Stimulated activated naive CD4-positive, alpha-beta T cell (primary cell): ENCODE data around the gene SLC26A6.

Experiments used
- DNase-seq, 6 experiments: peaks; one replicate each; lab custom pipeline; 2025; lab: John Stamatoyannopoulos, UW

The SLC26A6 gene

DNA sequence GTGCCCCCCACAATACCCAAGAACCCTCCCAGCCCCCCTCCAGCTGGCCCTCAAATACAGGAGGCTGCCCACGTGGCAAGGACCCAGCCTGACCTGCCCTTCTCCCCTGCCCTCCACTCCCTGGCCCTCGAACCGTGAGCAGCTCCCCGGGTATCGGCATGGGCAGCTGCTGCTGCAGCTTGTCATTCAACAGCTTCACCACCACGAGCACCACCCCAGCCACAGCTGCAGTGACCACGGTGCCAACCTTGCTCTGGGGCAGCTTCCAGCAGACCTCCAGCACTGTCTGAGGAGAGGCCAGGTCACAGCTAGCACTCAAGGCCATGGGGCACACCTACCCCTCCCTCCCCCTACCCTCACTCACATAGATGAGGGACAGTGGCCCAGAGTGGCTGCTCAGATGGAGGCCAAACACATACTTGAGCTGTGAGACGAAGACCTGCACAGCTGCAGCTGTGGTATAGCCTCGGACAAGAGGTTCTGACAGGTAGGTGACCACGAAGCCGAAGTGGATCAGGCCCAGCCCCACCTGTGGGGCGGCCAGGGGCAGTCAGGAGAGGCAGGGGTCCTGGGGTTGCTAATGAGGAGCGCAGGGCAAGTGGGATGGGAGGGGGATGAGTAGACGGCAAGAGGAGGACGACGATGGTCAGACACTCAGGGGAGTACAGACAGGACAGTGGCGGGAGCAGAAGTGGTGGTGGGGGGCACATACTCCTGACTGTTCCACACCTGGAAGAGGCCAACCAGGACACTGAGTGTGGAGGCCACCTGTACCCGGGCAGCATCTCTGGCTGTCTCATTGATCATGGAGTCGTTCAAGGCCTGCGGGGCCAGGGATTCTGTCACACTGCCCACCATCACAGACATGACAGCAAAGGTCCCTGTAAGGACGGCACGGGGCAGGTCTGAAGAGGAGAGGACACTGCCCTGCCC, 3.5 kb downstream of the SLC26A6 start:
- DNase-seq: no peak

DNA sequence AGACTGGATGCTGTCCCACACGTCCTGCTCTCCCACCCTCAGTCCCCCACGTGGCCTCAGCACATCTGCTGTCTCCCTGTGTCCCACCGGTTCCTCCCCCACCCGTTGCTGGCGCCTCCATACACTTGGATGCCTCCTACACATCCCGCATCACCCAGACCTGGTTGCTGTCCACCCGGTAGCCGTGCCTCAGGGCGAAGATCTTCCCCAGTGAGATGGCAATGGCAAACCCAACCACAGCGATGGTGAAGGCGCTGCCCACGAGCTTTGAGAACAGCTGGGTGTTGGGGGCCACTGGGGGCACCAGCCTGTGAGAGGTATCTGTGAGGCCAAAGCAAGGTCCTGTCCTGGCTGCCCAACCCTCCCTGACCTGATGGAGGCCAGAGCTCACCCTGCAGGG, 4.4 kb downstream of the SLC26A6 start:
- no peak for DNase-seq

DNA sequence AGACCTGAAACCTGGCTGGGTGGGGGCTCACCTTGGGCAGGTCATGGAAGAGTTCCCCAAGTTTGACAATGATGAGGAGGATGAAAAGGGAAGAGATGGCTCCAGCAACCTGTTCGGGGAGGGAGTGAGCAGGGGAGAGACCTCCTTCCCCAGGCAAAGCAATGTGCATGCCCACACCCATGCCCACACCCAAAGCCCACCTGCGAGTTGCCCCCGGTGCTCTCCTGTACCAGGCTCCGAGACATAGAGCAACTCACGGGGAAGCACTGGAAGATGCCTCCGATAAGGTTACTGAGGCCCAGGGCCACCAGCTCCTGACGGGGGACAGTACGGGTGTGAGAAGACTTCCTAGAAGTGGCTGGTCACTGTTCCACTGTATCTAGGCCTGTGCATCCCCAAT, 4.9 kb downstream of the SLC26A6 start:
- DNase-seq: no peak

DNA sequence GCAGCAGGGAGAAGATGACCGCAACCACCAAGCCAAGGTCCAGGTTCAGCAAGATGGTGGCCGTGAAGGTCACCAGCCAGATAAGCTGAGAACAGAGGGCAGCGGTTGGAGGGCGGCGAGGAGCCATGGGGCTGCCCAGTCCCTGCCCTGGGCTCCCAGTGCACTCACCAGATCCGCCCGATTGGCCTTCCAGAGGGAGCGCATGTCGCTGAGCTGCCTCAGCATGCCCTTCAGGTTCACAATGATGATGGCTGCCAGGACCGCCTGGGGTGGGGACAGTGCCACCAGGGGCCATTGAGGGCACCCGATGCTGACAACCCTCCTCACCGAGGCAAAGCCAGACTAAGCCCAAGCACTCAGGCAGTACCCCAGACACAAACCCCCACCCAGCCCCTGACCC, 5.4 kb downstream of the SLC26A6 start:
- no peak for DNase-seq

DNA sequence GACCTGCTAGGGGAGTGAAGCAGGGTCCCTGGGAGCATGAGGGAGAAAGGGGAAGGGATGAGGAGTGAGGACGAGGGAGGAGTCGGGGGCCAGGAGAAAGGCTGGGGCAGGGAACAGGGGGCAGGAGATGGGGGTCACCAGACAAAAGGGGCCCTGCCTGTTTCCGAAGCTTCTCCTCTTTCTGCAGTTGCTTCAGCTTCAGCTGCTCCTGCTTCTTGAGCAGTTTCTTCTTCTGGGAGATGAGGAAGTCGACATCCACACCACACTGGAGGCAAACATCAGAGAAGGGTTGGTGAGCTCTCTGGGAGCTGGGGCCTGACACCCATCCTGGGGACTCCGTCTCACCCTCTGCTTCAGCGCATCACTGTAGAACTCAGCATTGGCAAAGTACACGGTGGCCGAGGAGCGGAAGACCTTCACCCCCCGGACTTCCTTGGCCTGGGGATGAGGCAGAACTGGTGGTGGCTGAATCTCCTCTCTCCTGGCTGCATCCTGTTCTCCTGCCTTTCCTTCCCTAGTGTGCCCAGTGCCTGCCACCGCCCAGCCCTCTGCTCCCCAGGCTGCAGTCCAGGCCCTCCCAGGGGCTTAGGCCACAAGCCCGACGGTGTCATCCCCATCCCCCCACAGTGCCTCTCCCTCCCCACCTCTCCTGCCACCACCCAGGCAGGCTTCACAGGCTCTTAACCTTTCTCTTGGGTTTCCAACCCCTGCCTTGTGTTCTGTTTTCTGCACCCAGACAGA, 6.8 kb downstream of the SLC26A6 start:
- no peak for DNase-seq

DNA sequence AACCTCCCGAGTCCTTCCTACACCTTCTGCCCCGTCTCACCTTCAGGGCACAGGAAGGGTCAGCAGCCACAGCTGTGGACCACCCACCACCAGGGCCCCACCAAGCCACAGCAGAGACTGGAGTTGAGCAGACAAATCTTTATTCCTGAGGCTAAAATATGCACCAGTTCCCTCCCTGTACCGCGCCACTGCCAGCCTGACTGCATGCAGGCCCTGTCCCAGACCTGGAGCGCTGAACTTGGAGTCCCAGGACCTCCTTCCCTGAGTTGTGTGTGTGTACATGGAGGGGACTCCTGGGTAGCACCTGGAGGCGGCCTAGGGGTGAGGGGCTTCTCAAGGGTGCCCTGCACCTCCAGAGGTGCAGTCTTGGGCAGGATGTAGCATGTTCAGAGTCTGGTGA, 9.7 kb downstream of the SLC26A6 start:
- no peak for DNase-seq

DNA sequence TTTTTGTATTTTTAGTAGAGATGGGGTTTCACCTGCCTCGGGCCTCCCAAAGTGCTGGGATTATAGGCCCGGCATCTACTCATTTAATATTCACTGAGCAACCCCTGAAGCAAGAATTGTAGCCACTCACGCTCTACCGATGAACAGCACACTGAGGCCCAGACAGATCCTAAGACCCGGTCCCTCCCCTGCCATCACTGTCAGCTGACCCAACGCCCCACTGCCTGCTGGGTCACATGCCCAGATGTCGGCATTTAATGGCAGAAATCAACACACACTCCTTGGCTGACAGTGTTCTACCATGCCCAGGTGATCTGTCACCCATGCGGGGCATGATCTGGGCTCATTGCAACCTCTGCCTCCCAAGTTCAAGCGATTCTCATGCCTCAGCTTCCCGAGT, 10.5 kb downstream of the SLC26A6 start:
- no peak for DNase-seq

DNA sequence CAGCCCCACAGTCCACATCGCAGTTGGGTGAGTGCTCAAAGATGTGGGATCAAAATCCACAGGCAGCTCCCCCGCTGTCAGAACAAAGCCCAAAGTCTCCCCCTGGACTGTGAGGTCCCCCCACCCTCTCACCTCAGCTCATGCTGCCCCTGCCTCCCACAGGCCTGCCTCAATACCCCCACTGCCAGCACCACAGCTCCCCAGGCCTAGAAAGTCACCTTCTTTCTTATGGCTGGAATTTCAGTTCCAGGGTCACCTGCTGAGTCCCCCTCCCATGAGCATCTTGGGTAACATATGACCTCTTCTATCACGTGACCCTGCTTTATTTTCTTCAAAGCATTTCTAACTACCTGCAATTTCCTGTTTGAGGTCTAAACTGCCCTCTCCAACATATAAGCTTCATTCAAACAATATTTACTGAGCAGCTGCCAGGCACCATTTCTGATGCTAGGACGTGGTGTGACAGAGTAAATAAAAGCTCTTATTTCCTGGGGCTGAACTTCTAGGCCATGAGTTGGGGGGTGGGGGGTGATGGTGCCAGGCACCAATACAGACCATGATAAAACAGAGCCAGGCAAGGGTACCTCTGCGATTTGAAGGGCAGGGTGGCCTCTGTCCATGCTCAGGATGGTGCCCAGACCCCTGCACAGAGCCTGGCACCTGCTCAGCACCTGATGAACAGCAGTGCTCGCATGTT, 11.3 kb downstream of the SLC26A6 start:
- DNase-seq: no peak

DNA sequence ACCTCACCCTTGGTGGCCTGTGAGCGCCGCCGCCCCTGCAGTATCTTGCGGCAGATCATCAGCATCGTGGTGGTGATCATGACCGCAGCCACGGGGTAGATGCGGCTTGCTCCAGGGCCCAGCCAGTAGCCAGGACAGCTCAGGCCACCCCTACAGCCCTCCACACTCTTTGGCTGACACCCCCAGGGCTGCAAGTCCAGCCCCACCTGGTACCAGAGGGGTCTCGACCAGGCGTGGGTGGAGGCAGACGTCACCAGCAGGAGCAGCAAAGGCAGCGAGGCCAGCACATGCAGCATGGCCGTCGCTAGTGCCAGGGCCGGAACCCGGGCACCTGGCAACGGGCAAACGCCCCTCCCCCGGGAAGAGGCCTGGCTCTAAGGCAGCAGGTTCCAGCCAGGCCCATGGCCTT, 13.8 kb downstream of the SLC26A6 start, which contains the start of gene TMEM89:
TMEM89 (minus strand) TSS at position 309 of the 409 bp plus-strand sequence; CDS start at position 296, 13 bp downstream.
- no peak for DNase-seq

DNA sequence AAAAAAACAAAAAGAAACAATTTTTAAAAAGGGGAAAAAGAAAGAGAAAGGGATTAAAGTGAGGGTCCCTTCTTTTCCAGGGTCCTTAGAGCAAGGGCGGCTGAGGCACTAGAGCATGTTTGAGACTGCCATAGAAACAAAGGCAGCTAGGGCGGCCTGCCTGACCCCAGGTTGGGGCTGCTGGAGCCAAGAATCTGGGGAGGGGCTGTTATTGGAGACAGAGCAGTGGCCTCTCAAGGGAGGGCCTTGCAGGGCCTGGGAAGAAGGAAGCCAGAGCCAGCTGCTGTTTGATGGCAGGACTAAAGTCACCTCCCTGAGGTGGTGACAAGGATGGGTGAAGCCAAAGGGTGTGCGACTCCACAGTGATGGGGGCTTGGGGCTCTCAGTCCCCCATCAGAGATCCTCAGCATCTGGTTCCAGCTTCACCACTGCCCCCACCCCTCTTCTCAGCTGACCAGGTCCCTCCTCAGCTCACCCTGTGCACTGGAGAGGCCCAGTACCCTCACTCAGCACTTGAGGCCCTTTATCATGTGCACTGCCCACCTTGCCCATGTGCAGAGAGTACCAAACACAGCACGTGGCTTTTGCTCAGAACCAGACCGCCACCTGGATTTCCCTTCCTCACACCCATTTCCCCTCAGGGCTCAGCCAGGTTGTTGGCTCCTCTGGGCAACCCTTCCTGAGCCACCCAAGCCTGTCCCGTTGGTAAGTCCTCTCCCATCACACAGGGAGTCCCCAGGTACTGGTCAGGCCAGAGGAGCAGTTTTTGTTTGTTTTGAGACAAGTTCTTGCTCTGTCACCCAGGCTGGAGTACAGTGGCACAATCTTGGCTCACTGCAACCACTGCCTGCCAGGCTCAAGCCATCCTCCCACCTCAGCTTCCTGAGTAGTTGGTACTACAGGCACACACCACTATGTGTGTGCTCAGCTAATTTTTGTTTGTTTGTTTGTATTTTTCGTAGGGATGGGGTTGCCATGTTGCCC, 15.4 kb downstream of the SLC26A6 start:
- no peak for DNase-seq

DNA sequence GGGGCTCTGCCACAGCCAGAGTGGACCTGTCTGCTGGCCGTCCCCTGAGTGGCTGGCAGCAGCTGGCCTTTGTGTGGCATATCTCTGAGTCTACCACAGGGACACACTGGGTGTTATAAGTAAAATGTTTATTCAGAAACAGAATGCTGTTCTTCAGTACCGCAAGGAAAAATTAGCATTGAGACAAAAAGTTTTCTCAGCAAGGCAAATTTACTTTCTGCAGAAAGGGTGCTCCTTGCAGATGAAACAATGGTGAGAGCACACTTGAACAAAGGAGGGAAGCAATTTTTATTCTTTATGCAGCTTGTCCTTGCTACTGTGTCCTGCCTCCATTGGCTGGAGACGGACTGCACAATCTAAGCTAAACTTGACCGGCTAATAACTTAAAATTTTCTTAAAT, 17.7 kb downstream of the SLC26A6 start:
- no peak for DNase-seq

DNA sequence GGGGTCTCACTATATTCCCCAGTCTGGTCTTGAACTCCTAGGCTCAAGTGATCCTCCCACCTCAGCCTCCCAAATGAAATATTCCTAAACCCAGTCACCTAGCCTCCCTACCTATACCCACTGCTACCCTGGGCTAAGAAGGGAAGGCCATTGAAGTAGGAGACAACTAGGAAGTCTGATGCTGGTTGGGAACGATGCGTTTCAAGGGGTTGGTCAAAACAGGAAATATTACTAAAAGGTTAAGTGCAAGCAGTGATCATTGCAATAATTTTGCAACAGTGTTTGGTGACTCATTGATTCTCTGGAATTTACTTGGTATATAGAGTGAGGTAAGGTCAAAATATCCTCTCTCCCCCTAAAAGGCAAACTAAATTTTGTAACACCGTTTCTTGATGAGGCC, 21.2 kb downstream of the SLC26A6 start:
- no peak for DNase-seq

DNA sequence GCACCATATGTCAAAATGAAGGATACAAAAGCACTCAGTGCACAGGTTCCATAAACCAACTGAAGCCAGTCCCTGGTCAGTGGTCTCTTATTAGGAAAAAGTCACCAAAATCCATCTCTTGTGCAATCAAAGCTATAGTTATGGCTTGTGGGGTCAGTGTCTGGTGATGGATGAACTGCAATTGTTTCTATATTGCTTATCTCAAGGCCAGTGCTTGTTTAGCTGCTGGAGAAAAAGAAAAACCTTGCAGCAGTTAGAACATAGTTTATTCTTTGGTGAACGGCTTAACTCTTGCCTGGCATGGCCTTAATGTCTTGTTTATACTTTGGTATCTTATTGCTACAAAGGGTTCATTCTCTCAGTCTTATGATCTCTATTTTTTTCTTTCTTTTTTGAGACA, 23.0 kb downstream of the SLC26A6 start:
- DNase-seq: no peak

DNA sequence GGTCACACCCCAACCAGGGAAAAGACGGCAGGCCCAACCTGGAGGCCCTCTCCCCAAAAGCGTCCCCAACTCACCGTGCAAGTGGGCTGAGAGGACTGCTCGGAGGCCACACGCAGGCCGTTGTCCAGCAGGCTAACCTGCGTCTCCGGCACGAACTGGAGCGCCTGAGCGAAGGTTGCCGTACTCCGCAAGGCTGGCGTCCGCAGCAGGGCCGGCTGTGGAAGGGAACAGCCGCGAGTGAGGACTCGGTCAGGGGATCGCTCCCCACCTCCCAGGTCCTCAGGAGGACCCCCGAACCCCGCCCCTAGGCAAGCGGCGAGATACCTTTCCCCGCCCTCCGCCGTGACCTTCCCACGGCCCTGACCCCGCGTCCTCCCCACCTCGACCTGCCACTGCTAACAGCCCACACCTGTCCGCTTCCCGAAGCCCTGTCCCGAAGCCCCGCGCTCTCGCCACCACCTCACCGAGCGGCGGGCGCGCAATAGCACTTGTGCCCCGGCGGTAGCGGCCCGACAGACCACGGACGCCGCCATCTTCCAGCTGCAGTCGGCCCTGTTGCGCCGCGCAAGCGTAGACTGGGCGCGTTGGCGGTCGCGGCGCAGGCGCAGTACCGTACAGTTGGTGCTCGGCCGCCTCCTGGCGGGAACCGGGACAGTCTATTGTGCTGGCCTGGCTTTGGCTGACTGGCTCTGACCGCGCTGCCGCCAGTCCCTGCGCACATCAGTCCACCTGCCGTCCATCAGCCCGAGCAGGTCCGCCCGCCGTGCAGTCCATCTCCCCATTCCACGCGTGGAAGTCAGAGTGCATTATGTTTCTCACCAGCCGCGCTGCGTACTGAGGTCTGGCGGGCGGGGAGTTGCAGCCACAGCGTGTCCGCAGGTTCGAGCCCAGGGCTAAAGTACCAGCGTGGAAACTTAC, 25.9 kb downstream of the SLC26A6 start, which contains the start of gene UQCRC1:
UQCRC1 (minus strand) TSS at position 559 of the 918 bp plus-strand sequence; CDS start at position 533, 26 bp downstream.
- peak; percentile 81 to 92 (median 86) for DNase-seq

DNA sequence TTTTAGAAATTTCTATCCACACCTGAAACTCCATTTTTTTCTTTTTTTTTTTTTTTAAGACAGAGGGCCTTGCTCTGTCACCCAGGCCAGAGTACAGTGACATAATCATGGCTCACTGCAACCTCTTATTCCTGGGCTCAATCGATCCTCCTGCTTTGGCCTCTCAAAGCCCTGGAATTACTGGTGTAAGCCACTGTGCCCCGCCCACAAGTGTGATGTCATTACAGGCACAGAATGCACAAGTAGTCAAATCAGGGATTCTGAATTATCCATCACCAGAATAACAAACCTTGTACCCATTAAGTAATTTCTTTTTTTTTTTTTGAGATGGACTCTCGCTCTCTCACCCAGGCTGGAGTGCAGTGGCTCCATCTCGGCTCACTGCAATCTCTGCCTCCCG, 27.7 kb downstream of the SLC26A6 start:
- peak in 1 of 6 experiments; percentile 5 for DNase-seq

DNA sequence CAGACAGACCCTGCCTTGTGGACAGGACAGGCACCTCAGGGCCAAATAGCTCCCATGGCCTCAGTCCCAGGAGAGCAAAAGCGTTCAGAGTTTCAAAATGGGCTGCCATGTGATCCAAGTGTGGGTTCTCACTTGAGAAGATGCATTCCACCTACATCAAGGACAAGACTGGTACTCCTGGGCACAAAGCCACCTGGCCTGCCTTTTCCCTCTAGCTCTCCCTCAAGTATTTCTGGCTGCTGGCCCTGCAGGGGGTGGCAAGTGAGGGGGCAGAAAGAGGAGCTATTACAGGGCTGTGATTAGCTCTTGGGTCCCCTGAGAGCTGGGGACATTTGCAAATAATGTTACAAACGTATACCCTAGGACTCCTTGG, 33.7 kb downstream of the SLC26A6 start:
- no peak for DNase-seq

DNA sequence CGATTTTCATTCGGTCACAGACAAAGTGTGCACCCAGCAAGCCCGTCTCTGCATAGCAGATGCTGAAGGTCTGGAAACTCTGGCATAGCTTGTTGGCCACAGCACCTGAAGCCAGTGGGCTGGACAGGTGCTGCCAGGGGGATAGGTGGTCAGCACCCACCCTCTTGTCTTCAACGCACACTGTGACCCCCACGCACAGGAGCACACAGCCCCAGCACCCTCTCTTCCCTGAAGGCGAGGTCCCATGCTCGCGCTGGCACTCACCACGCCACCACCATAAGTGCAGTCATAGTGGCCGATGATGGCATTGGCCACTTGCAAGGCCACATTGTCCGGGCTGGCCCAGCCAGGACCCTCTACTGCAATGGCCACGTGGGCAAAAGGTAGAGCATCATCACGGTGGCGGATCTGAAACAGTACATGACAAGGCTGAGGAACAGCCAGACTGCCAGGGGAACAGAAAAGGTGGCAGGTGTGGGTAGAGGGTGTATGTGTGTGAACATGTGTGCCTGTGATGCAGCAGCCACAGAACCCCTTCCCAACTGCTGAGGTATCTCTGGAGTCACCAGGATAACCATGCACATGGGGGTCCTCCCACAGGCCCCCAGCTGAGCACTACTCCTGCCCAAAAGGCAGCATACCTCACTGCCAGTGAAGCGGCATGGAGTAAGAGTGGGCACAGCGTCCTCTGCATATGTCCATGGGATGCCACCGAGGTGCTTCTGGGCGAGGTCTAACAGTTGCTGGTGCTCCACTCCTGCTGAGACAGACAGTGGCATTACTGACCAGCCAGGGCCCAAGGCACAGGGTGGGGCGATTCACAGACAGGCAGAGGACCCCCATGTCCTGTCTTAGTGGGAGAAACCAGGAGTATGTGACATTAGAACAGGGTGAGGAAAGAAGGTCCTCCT, 34.3 kb downstream of the SLC26A6 start:
- DNase-seq: no peak

DNA sequence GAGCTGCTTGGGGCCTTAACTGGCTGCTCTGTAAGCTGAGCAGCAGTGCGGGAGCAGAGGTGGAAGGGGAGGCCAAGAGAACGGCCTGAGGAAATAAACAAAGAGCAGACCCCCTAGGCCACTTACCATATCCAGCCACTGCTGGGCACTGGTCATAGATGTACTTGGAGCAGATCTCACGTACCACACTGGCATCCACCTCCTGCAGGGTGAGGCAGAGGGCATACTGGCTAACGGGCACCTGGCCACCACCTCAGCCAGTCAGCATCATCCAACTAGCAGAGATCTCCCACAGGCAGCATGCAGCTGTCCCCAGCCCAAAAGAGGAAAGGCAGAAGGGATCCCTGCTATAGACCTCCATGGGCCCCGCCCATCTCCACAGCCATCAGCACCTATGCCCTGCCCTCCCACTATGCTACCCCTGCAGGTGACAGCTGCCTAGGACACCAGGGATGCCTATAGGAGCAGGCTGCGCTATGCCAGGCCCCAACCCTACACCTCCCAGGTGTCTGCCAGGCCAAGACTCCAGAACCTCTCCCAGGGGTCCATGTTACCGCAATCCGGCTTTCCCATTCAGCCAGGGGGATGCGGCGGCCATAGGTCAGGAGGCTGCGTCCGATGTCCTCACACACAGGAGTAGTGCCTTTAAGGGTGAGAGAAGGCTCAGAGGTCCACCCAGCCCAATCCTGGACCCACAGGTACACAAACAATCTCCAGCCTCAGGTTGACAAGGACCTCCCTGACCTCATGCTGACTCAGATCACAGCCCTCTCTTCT, 35.6 kb downstream of the SLC26A6 start:
- no peak for DNase-seq
